Measurements from ENCODE around the gene LZTR1.
"Not testable (repeated sequence)": the region's sequence is repeated elsewhere in the genome, so short reads cannot be mapped to it uniquely, and the experiment has no call there.

The LZTR1 gene

GRCh38 chr22:20998411-20999336 lies 16.6 kb downstream of the LZTR1 start:
- DNase-seq, result no peak

DNA sequence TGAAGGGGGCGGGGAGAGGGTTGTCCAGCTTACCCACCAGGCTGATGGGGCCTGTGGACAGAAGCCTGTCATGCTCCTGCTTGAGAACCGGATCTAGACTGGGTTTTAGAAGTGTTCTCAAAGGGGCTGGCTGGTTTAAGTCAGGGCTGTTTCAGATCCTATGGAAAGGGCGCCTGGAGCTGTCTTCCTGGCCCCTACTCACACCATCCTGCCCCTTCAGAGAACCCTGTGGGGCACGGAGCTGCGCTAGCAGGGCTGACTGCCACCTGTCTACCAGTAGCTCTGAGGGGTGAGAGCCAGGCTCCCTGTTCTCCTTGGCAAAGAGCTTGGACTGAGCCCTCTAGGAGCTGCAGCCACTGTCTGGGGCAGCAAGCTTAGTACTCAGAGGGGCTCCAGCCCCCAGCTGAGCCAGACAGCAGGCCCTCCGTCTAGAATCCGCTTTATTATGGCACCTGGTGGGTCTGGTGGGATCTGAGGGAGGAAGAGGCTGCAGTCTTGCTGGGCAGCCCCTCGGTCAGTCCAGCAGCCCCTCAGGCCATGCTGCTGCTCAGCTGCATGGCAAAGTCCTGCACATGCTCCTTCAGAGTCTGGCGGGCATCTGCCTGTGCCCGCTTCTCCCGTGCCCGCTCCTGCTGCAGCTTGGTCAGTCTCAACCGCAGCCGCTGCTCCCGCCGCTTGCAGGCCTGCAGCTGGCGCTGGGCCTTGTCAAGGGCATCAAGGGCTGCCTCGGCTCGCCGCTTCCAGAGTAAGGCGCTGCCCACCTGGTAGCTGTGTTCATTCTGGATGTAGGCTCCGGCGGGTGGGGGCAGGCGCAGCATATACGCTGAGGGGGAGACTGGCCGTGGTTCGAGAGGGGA lies 17.5 kb downstream of the LZTR1 start:
- no peak for DNase-seq

DNA sequence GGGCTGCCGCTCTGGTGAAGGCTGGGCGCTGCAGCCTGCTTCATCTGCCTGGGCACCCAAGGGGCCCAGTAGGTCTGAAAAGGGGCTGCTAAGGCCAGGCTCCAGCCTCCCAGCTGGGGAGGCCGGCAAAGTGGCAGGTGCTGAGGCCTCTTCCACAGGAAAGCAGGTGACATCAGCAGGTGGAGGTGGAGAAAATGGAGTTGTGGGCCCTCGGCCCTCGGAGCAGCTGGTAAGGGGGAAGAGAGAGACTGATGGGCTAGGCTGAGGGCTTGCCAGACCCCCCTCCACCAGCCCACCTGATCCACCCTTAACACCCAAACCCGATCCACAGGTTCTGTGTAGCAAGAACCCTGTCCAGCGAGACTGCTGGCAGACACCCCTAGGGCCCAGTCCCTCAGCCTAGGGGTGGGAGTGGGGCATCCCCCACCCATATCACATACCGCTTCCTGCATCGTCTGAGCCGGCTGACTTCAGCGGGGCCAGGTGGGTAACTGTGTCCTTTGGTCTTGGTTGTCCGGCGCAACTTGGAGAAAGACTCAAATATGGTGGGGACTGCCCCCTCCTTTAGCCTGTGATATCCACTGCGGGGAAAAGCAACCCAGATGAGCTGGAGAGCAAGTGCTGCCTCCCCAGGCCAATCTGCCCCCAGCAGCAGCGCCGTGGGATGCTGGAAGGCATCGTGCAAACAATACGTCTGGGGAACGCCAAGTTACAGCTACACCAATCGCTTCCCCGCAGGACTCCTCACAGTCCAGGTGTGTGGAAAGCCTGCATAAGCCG lies 18.3 kb downstream of the LZTR1 start:
- no peak for DNase-seq

GRCh38 chr22:21000987-21001600 lies 19.0 kb downstream of the LZTR1 start:
- no peak for DNase-seq

- DNase-seq, result peak; percentile 69
These were observed 19.7 kb downstream of the LZTR1 start, which contains the start of gene THAP7 for GRCh38 chr22:21001601-21002325. Gene THAP7, minus strand, starts transcription at chr22:21002118. Its CDS starts 207 bp downstream, at chr22:21001911.

- no peak for DNase-seq
These were observed 21.7 kb downstream of the LZTR1 start for GRCh38 chr22:21003782-21004181.

- DNase-seq, result not testable (repeated sequence)
These were observed 27.1 kb downstream of the LZTR1 start for GRCh38 chr22:21009208-21009607.

- DNase-seq, result no peak
These were observed 27.7 kb downstream of the LZTR1 start for GRCh38 chr22:21009638-21010425.

DNA sequence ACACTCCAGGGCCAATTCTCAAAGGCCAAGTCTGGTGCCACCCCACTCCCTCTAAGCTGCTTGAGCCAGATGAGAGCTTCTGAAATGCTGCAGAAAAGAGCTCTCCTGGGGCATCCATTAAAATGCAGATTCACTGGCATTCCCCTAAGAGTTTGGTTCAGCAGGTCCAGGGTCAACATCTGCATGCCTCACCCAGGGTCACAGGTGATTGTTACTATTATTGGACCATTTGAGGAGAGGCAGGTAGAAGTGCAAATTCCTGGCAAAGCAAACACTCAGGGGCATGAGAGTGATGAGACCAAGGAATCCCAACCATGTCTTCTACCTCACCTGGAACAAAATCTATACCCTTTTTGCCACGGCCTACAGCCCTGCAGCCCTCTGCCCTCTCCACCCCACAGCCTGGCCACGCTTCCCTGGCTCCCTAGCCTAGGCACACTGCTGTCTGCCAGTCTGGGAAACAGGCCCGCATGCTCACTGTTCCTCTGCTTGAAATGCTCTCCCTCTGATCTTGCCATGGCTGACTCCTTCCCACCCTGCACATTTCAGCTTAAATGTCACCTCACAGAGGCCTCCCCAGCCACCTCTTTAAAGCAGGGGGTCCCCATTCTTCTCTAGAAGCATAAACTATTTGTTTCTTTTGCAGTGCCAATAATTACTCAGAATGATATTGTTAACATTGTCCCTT lies 28.5 kb downstream of the LZTR1 start:
- DNase-seq, result no peak

GRCh38 chr22:21012446-21013407 lies 30.6 kb downstream of the LZTR1 start:
- DNase-seq, result peak; percentile 46

DNA sequence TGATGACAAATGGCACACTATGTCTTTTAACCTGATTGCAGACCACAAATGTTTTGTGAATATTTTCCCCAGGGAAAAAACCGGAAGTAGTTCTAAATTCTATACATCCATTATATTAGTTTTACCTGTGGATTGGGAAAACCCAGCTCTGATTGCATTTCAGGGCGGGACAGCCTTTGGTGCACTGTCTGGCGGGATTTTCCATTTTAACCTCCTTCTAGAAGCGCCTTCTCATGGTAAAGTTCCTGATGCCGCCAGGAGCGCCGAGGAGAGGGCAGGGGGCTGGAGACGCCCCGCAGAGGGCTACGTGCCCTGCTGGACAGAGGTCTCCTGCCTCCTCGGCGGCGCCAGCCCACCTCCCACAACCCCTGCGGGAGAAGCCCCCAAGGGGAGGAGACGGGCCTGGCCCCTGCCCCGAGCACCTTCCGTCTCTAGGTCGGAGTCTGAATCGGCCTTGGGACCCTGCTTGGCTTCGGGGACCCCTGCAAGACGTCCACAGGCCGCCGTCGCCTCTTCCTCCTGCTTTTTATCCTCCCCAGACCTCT lies 31.6 kb downstream of the LZTR1 start:
- DNase-seq, result no peak

GRCh38 chr22:21014202-21014725 lies 32.2 kb downstream of the LZTR1 start:
- DNase-seq, result peak; percentile 86

GRCh38 chr22:21014726-21015465 lies 32.8 kb downstream of the LZTR1 start, which contains the start of gene P2RX6:
Gene P2RX6, plus strand, starts transcription at chr22:21015165. Its CDS starts 10 bp downstream, at chr22:21015175.
- DNase-seq, result peak; percentile 65

DNA sequence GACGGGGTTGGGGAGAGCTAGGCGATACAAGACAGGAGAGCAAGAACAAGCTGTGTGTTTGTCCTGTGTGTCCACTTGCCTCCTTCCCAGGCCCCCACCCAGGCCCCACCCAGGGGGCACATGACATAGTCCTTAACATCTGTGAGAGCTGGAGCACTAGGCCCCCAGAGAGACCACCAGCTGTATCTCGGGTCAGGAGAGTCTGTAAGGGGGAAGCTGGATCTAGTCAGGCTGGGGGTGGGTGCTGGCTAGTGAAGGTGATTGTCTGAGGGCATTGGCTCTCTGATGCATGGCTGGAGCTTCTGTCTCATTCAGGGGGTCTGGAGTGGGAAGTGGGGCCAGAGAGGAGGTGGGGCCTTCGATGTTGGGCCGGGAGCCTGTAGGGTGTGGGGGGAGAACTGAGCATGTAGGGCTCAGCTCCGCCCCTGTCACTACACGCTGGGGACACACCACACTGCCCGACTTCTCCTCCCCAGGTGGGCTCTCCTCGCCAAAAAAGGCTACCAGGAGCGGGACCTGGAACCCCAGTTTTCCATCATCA lies 33.4 kb downstream of the LZTR1 start:
- no peak for DNase-seq

GRCh38 chr22:21016644-21017420 lies 34.7 kb downstream of the LZTR1 start:
- no peak for DNase-seq

- no peak for DNase-seq
These were observed 36.2 kb downstream of the LZTR1 start for GRCh38 chr22:21018314-21018713.

Measured in DMS 273 treated with DMSO at 0.1 percent for 48 hours (cell line).